IgD-negative memory B cell (primary cell): ENCODE measurements around the gene DSE. TPM values are rescaled to one million over a fixed set of nuclear protein-coding genes. Genes with fewer than 3 reads are reported as not detected.
"Not testable (repeated sequence)": the region's sequence is repeated elsewhere in the genome, so short reads cannot be mapped to it uniquely, and the experiment has no call there.

Experiments
- H3K27ac Mint-ChIP-seq, 3 donors: one replicate each; pipeline ENCODE4 v1.8.0; 2020 to 2022; ENCODE audit warnings: mild to moderate bottlenecking in 3 of 3, mixed read lengths in 3 of 3, moderate library complexity in 1 of 3
- H3K27me3 Mint-ChIP-seq: one replicate; pipeline ENCODE4 v1.8.0; 2021; ENCODE audit warnings: mixed read lengths
- H3K36me3 Mint-ChIP-seq: one replicate; pipeline ENCODE4 v1.8.0; 2020; ENCODE audit warnings: mild to moderate bottlenecking, mixed read lengths
- H3K4me1 Mint-ChIP-seq, 3 donors: one replicate each; pipeline ENCODE4 v1.8.0; 2020 to 2022; ENCODE audit warnings: mixed read lengths in 3 of 3, mild to moderate bottlenecking in 1 of 3
- H3K4me3 Mint-ChIP-seq, 4 donors: one replicate each; pipeline ENCODE4 v1.8.0; 2020 to 2022; ENCODE audit warnings: mild to moderate bottlenecking in 4 of 4, mixed read lengths in 4 of 4, moderate library complexity in 3 of 4
- H3K9me3 Mint-ChIP-seq, 3 donors: one replicate each; pipeline ENCODE4 v1.8.0; 2020 to 2021; ENCODE audit warnings: mixed read lengths in 3 of 3, mild to moderate bottlenecking in 1 of 3
- polyA plus RNA-seq: library from polyadenylated mRNA; unstranded; fragments of 300-500 nt; fragmentation: Illumina TruSeq; gene quantifications from one replicate; pipeline ENCODE4 v1.2.3, GENCODE V29; 2021

The DSE gene
- polyA plus RNA-seq: 23.6 TPM

DNA sequence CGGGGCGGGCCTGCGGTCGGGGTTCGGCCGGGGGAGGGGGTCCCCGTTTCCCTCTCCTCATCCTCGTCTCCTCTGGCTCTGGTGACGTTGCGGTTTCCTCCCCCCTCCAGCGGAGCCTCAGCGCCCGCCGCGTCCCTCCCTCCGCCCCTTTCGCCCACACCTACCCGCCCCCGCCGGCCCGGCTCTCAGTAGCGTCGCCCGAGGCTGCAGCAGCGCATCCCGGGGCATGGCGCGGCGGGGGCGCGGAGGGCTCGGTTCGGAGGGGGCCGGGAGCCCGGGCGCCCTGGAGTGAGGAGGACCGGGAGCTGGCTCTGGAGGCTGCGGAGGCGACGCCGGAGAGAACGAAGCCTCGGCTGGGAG, at the start of gene DSE:
Gene DSE, plus strand, starts transcription at position 188 of the 360 bp plus-strand sequence. CDS start 28,304 bp downstream, outside the sequence.
- H3K4me1 Mint-ChIP-seq: peaks cover 33 to 42% (median 34%) of the 10 kb centered on the region in 3 donors
- H3K4me3 Mint-ChIP-seq: peak within 1 kb of the TSS; percentile 88 to 99 (median 96)
- no peaks in the 10 kb centered on the region for H3K9me3 Mint-ChIP-seq
- H3K36me3 Mint-ChIP-seq: no peaks in the 10 kb centered on the region
- H3K27me3 Mint-ChIP-seq: peaks cover 1% of the 10 kb centered on the region
- H3K27ac Mint-ChIP-seq: peak within 1 kb of the TSS; percentile 63 to 94 (median 85)

DNA sequence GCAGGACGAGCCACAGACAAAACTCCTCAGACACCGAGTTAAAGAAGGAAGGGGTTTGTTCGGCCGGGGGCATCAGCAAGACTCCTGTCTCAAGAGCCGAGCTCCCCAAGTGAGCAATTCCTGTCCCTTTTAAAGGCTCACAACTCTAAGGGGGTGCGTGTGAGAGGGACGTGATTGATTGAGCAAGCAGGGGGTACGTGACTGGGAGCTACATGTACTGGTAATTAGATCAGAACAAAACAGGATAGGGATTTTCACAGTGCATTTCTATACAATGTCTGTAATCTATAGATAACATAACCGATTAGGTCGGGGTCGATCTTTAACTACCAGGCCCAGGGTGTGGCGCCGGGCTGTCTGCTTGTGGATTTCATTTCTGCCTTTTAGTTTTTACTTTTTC, 48.8 kb upstream of the DSE start:
- not testable (repeated sequence) for H3K36me3 Mint-ChIP-seq, H3K27ac Mint-ChIP-seq, H3K4me1 Mint-ChIP-seq, H3K4me3 Mint-ChIP-seq, H3K9me3 Mint-ChIP-seq, H3K27me3 Mint-ChIP-seq

DNA sequence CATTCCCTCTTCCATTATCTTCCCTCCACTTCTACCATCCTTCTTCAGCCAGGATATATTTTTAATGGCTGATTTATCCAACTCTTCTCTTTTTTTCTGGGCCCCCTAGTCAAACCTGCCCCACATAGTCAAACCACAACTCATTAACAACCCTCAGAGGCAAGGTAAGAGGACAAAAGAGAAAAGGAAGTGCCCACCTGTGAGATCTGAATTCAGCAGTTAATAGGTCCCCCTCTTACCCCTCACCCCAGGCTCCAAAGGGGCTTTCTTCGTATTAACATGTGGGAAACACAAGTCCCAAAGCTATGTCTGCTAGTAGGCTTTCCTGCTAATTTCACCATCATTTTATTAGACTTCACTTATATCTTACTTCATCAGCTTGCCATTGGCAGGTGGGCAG, 46.9 kb upstream of the DSE start:
- Mint-ChIP-seq H3K36me3 (peaks cover 2% of the 10 kb centered on the region), H3K27ac (no peak overlapping the region), H3K4me1 (no peaks in the 10 kb centered on the region), H3K4me3 (no peak overlapping the region), H3K9me3 (peaks cover 0 to 2% (median 0%) of the 10 kb centered on the region in 3 donors), H3K27me3 (no peaks in the 10 kb centered on the region)

DNA sequence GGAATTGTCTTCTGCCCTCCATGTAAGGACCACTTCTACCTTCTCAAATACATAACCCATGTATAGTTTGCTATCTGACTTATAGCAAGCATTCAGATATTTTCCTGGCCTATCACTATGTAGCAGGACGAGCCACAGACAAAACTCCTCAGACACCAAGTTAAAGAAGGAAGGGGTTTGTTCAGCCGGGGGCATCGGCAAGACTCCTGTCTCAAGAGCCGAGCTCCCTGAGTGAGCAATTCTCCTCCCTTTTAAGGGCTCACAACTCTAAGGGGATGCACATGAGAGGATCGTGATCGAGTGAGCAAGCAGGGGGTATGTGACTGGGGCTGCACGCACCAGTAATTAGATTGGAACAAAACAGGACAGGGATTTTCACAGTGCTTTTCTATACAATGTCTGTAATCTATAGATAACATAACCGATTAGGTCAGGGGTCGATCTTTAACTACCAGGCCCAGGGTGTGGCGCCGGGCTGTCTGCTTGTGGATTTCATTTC, 45.1 kb upstream of the DSE start:
- not testable (repeated sequence) for H3K4me3 Mint-ChIP-seq, H3K27me3 Mint-ChIP-seq, H3K36me3 Mint-ChIP-seq, H3K4me1 Mint-ChIP-seq, H3K27ac Mint-ChIP-seq, H3K9me3 Mint-ChIP-seq

DNA sequence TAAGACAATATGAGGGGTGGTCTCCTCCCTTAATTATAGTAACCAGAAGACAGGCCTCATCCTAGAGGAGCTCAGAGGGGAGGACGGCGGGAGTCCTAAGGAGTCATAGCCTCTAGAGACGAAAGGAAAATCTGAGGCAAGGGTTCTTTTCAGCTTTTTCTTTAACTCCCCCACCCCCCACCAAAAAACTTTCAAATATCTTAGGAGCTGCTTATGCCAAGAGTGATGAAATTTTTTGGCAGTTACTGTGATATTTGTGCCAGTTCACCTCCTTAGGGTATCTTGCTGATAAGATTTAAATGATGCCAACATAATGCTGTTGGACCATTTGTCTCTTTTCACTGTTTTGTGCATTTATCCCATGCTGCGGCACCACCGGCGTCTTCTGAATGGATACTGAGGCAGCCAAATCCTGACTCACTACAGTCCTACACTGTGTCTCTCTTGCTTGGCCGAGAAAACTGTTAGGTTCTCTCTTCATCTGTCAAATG, 44.5 kb upstream of the DSE start:
- no peak overlapping the region for H3K4me3 Mint-ChIP-seq
- no peaks in the 10 kb centered on the region for H3K27me3 Mint-ChIP-seq
- no peak overlapping the region for H3K27ac Mint-ChIP-seq
- peaks cover 0 to 2% (median 0%) of the 10 kb centered on the region in 3 donors for H3K9me3 Mint-ChIP-seq
- H3K4me1 Mint-ChIP-seq: no peaks in the 10 kb centered on the region
- H3K36me3 Mint-ChIP-seq: peaks cover 2% of the 10 kb centered on the region

DNA sequence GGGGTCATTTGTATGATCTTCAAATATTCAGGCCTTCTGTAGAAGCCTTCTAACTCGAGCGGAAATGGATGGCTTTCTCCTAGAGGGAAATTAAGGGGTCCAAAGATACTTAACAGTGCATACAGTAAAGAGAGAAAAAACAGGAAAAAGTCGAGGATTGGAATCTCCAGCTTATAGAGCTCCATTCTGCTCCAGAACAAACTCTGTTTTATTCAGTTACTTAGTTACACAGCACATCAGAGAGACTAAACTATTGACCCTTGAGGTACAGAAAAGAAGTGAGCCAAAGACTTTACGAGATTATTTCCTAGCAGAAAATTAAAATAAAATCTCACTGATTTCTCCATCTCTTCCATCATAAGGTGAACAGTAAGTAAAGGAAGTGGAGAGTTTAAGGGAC, 43.8 kb upstream of the DSE start:
- Mint-ChIP-seq H3K36me3 (peaks cover 2% of the 10 kb centered on the region), H3K27ac (no peak overlapping the region), H3K9me3 (peaks cover 0 to 2% (median 0%) of the 10 kb centered on the region in 3 donors), H3K4me3 (no peak overlapping the region), H3K4me1 (no peaks in the 10 kb centered on the region), H3K27me3 (no peaks in the 10 kb centered on the region)

DNA sequence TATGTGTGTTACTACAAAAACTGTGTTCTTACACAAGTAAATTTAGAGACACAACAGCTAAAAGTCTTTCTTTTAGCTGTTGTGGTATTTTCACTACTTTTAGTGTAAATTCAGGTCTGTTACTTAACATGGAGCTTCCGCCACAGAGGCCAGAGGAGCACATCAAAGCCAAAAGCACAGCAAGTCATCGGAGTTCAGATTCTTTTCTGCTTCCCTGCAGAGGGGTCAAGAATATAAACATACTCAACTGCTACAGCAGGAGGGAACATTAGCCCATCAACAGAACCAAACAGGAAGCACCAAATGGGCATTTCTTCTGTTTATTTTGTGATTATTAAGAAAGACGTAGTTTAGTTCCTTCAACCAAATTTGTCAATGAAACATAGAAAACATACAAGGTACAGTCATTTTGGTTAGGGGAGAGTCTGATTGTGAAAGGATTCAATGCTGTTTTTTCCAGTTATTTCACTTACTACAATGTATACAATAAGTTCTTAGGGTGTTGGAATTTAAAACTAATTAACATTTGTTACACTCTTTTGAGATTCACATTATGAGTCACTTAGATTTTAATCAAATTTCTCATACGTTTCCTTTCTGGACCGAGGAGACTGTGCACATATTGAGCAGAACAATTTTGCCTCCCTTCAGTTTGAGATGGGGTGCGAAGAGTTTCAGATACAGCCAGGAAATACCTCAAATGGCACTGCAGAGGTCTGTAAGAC, 42.8 kb upstream of the DSE start:
- Mint-ChIP-seq H3K4me3 (no peak overlapping the region), H3K36me3 (peaks cover 2% of the 10 kb centered on the region), H3K4me1 (no peaks in the 10 kb centered on the region), H3K27ac (no peak overlapping the region), H3K27me3 (no peaks in the 10 kb centered on the region), H3K9me3 (peaks cover 0 to 2% (median under 1%) of the 10 kb centered on the region in 3 donors)

DNA sequence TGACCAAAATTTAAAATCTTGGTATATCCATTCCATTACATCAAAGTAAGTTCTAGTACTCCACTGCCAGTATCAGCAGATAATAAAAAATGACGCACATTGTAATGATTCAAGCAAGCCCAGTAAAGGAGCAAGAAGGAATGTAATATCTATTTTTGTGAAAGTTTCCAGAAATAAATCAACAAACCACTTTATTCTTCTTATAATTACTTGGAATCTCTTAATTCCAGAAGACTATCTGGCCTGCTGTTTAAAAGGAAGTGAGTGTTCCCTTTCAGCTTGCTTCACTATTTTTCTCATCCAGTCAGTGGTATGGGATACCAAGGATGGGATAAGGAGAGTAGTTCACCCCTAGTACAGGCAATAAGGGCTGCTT, 42.2 kb upstream of the DSE start:
- Mint-ChIP-seq H3K27me3 (no peaks in the 10 kb centered on the region), H3K4me1 (no peaks in the 10 kb centered on the region), H3K27ac (no peak overlapping the region), H3K4me3 (no peak overlapping the region), H3K9me3 (peaks cover 2 to 4% (median 2%) of the 10 kb centered on the region in 3 donors), H3K36me3 (peaks cover 5% of the 10 kb centered on the region)

DNA sequence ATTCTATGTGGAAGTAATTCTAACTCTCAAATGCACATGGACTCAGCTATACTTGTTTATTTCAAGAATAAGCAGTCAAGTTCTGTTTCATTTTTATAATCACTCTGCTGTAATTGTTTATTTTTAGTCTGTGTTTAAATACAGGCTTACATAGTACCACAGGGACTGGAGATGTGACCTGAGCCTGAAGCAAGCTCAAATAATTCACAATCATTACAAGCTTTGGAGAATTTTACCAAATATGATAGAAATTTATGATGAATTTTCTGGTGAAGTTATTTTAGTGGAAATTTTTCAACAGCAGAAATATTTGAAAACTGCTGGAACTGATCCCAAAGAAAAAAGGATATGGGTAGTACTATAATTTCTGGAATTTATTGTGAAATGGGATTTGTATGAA, 41.6 kb upstream of the DSE start:
- H3K27ac Mint-ChIP-seq: no peak overlapping the region
- peaks cover 0 to 3% (median 0%) of the 10 kb centered on the region in 3 donors for H3K4me1 Mint-ChIP-seq
- H3K4me3 Mint-ChIP-seq: no peak overlapping the region
- no peaks in the 10 kb centered on the region for H3K27me3 Mint-ChIP-seq
- peaks cover 5% of the 10 kb centered on the region for H3K36me3 Mint-ChIP-seq
- H3K9me3 Mint-ChIP-seq: peaks cover 2 to 4% (median 2%) of the 10 kb centered on the region in 3 donors

DNA sequence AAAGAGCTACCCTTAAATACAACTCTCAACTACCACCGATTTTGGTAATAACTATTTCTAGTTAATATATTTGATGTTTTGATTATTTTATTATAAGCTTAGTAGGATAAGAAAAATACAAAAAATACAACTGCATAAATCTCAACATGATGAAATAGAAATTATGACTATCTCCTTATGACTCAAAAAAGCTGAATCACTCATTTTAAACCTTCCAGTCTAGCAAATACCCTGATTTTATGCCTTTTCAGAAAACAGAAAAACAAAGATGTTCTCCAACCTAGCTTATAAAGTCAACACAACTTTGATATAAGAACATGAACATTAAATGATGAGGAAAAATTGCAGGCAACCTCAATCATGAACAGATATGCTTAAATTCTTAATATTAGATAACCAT, 40.2 kb upstream of the DSE start:
- no peaks in the 10 kb centered on the region for H3K27me3 Mint-ChIP-seq
- H3K9me3 Mint-ChIP-seq: peaks cover 3 to 8% (median 4%) of the 10 kb centered on the region in 3 donors
- no peak overlapping the region for H3K27ac Mint-ChIP-seq
- peaks cover 3% of the 10 kb centered on the region for H3K36me3 Mint-ChIP-seq
- H3K4me1 Mint-ChIP-seq: peaks cover 3 to 11% (median 6%) of the 10 kb centered on the region in 3 donors
- H3K4me3 Mint-ChIP-seq: no peak overlapping the region

DNA sequence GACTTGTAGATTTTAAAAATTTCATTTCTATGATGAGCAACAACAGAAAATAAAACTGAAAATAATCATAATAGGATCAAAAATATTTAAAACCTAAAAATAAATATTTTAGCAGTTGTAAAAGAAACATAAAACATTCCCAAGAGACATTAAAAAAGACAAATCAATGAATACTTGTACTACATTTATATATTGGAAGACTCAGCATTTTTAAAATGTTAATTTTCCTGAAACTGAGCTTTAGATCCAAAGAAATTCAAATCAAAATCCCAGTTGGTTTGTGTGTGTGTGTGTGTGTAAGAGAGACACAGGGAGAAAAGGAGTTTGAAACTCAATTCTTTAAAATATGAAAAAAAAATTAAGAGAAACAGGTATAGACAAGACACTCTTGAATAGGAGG, 38.7 kb upstream of the DSE start:
- H3K27ac Mint-ChIP-seq: no peak overlapping the region
- peaks cover 2 to 8% (median 4%) of the 10 kb centered on the region in 3 donors for H3K9me3 Mint-ChIP-seq
- H3K27me3 Mint-ChIP-seq: no peaks in the 10 kb centered on the region
- H3K36me3 Mint-ChIP-seq: peaks cover 3% of the 10 kb centered on the region
- H3K4me3 Mint-ChIP-seq: no peak overlapping the region
- peaks cover 3 to 11% (median 6%) of the 10 kb centered on the region in 3 donors for H3K4me1 Mint-ChIP-seq

DNA sequence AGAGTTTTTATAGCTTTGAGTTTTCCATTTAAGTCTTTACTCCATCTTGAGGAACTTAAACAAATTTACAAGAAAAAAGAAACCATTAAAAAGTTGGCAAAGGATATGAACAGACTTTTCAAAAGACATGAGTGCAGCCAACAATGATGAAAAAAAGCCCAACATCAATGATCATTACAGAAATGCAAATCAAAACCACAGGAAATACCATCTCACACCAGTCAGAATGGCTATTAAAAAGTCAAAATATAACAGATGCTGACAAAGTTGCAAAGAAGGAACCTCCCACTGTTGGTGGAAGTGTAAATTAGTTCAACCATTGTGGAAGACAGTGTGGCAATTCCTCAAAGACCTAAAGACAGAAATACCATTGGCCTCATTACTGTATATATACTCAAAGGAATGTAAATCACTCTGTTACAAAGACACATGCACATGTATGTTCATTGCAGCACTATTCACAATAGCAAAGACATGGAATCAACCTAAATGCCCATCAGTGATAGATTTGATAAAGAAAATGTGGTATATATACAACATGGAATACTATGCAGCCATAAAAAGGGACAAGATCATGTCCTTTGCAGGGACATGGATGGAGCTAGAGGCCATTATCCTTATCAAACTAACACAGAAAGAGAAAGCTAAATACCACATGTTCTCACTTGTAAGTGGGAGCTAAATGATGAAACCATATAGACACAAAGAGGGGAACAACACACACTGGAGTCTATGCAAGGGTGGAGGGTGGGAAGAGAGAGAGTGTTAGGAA, 35.9 kb upstream of the DSE start:
- not testable (repeated sequence) for H3K27ac Mint-ChIP-seq, H3K27me3 Mint-ChIP-seq, H3K36me3 Mint-ChIP-seq, H3K9me3 Mint-ChIP-seq, H3K4me3 Mint-ChIP-seq
- peaks cover 3 to 11% (median 6%) of the 10 kb centered on the region in 3 donors for H3K4me1 Mint-ChIP-seq

DNA sequence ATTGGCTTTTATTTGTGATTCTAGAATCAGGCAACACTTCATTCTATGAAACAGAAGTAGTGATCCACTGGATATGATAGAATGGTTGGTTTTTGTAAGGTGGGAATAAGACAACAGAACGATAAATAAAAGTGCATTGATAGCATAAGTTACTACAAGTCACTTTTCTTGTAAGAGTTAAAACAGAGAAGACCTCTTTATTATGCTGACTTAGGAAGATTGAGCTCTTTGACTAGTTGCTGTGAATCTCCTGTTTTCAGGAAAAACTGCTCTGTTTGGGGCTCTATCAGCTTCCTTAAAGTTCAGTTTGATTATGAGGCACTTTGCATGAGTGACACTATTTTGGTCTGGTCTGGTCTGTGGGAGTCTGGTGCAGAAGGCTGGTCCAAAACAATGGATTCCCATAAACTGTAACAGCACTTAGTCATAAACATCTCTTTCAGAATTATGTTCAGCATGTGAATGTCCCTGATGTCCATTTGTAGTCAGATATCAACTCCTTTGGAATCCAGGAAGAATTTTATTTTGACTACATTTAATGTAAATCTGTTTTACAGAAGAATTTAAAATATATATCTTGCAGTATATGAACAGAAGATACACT, 35.0 kb upstream of the DSE start:
- H3K4me3 Mint-ChIP-seq: no peak overlapping the region
- peaks cover 3 to 11% (median 6%) of the 10 kb centered on the region in 3 donors for H3K4me1 Mint-ChIP-seq
- no peaks in the 10 kb centered on the region for H3K27me3 Mint-ChIP-seq
- H3K27ac Mint-ChIP-seq: no peak overlapping the region
- peaks cover 4 to 8% (median 4%) of the 10 kb centered on the region in 3 donors for H3K9me3 Mint-ChIP-seq
- H3K36me3 Mint-ChIP-seq: peaks cover 3% of the 10 kb centered on the region

DNA sequence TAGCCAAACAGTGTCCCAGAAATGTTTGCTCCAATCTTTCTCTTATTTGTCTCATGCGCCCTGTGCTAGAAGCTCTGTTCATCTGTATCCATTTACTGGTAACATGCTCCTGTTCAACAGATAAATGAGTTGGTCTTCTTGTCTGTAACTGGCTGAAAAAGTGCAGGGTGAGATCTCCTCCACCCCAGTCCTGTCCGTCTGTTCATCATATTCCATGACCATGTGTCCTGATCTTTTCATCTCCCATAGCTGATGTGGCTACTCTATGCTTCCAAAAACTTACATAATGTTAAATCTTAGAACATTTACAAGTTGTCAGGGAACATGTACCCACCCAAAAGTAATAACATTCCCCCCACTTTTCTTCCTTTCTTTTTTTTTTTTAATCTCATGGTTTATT, 31.8 kb upstream of the DSE start:
- peaks cover 3 to 10% (median 6%) of the 10 kb centered on the region in 3 donors for H3K4me1 Mint-ChIP-seq
- no peak overlapping the region for H3K4me3 Mint-ChIP-seq
- H3K27ac Mint-ChIP-seq: no peak overlapping the region
- H3K36me3 Mint-ChIP-seq: peaks cover 2% of the 10 kb centered on the region
- no peaks in the 10 kb centered on the region for H3K27me3 Mint-ChIP-seq
- H3K9me3 Mint-ChIP-seq: peaks cover 2 to 5% (median 4%) of the 10 kb centered on the region in 3 donors

DNA sequence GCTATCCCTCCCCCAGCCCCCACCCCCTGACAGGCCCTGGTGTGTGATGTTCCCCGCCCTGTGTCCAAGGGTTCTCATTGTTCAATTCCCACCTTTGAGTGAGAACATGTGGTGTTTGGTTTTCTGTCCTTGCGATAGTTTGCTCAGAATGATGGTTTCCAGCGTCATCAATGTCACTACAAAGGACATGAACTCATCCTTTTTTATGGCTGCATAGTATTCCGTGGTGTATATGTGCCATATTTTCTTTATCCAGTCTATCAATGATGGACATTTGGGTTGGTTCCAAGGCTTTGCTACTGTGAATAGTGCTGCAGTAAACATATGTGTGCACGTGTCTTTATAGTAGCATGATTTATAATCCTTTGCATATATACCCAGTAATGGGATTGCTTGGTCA, 30.1 kb upstream of the DSE start:
- H3K4me1 Mint-ChIP-seq, H3K27ac Mint-ChIP-seq, H3K9me3 Mint-ChIP-seq, H3K27me3 Mint-ChIP-seq, H3K4me3 Mint-ChIP-seq, H3K36me3 Mint-ChIP-seq: not testable (repeated sequence)
